ENCODE data around the gene LY9.
"Not testable (repeated sequence)": the region's sequence is repeated elsewhere in the genome, so short reads cannot be mapped to it uniquely, and the experiment has no call there.

LY9 gene

GRCh38 chr1:160868141-160868540 lies 72.2 kb downstream of the LY9 start:
- DNase-seq: no peak

- DNase-seq: no peak
Observed at GRCh38 chr1:160874935-160875334, 79.0 kb downstream of the LY9 start.

- DNase-seq: not testable (repeated sequence)
Observed at GRCh38 chr1:160875591-160875990, 79.6 kb downstream of the LY9 start.

- DNase-seq: no peak
Observed at GRCh38 chr1:160876311-160876710, 80.3 kb downstream of the LY9 start.

- peak; percentile 19 for DNase-seq
Observed at GRCh38 chr1:160877221-160877620, 81.2 kb downstream of the LY9 start.
